ENCODE results near the gene TMEM238.
"Not testable (repeated sequence)": the region's sequence is repeated elsewhere in the genome, so short reads cannot be mapped to it uniquely, and the experiment has no call there.

TMEM238 gene

DNA sequence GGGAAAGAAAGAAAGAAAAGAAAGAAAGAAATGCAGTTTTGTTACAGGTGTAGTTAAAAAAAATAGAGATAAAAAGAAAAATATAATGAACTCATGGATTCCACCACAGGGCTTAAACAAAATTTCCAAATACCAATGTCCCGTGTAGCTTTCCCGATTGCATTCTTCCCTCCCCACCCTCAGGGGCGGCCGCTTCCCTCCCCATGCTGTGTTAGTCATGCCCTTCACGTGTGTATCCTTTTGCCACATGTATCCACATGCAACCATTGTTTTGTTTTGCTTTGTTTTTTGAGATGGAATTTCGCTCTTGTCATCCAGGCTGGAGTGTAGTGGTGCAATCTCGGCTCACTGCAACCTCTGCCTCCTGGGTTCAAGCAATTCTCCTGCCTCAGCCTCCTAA lies 48.0 kb downstream of the TMEM238 start:
- DNase-seq = no peak

DNA sequence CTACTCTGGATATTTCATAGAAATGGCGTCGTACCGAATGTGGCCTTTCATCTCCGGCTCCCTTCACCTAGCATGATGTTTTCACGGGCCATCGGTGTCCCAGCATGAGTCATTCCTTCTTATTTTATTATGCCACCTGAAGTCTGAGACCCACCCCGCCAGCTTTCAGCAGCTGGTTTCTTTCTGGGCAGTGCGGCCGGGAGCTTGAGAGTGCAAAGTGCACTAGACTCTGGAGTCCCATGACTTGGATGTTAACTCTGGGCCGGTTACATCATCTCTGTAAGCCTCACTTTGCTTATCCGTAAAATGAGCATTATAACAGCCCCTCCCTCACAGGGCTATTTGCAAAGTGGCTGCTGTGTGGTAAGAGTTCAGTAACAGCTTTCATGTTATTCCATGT lies 50.2 kb downstream of the TMEM238 start:
- no peak for DNase-seq

DNA sequence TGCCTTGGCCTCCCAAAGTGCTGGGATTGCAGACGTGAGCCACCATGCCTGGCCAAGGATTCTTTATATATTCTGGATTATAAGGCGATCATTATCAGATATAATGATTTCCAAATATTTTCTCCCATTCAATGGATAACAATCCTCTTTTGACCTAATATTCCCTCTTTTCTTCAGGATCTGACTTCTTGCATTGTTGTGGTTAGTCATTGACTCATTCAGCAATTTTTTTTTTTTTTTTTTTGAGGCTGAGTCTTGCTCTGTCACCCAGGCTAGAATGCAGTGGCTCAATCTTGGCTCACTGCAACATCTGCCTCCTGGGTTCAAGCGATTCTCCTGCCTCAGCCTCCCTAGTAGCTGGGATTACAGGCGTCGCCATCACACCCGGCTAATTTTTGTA lies 54.3 kb downstream of the TMEM238 start:
- not testable (repeated sequence) for DNase-seq
